Measurements from ENCODE around the gene LRRTM4. TPM values are rescaled to one million over a fixed set of nuclear protein-coding genes. Genes with fewer than 3 reads are reported as not detected.
"Not testable (repeated sequence)": the region's sequence is repeated elsewhere in the genome, so short reads cannot be mapped to it uniquely, and the experiment has no call there.

Gene LRRTM4
- total RNA-seq, 1 donor from 2014 or later: 0.41 TPM

DNA sequence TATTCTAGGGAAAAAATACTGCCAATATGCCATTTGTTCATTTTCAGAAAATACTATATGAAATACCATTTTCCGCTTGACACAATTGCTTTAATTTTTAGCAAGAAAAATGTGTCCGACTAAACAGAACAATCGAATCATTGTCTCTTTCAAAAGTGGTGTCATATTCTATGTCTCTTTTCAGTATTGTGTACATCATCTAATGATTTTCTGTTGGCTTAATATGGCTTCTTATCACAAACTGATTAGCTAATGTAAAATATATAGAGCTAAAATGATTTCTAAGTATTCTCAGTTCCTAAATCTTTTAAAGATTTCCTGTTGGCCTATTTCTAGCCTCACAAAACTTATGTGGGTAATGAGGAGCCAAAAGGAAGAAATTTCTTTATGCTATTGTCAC is 436.6 kb downstream of the LRRTM4 start:
- H3K27me3 ChIP-seq: no peaks in the 10 kb centered on the region
- H3K4me1 ChIP-seq: no peaks in the 10 kb centered on the region
- H3K36me3 ChIP-seq: no peaks in the 10 kb centered on the region
- intact Hi-C loops (cut with DNase I): no loop called here
- no peak overlapping the region for H3K27ac ChIP-seq
- DNase-seq (no peak), ATAC-seq (no peak)
- TF ChIP-seq, protein P1, sequence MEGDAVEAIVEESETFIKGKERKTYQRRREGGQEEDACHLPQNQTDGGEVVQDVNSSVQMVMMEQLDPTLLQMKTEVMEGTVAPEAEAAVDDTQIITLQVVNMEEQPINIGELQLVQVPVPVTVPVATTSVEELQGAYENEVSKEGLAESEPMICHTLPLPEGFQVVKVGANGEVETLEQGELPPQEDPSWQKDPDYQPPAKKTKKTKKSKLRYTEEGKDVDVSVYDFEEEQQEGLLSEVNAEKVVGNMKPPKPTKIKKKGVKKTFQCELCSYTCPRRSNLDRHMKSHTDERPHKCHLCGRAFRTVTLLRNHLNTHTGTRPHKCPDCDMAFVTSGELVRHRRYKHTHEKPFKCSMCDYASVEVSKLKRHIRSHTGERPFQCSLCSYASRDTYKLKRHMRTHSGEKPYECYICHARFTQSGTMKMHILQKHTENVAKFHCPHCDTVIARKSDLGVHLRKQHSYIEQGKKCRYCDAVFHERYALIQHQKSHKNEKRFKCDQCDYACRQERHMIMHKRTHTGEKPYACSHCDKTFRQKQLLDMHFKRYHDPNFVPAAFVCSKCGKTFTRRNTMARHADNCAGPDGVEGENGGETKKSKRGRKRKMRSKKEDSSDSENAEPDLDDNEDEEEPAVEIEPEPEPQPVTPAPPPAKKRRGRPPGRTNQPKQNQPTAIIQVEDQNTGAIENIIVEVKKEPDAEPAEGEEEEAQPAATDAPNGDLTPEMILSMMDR (IDR thresholded peaks at IDR 0.05): no peak
- no peaks in the 10 kb centered on the region for H3K9me3 ChIP-seq
- H3K4me3 ChIP-seq: no peak overlapping the region

DNA sequence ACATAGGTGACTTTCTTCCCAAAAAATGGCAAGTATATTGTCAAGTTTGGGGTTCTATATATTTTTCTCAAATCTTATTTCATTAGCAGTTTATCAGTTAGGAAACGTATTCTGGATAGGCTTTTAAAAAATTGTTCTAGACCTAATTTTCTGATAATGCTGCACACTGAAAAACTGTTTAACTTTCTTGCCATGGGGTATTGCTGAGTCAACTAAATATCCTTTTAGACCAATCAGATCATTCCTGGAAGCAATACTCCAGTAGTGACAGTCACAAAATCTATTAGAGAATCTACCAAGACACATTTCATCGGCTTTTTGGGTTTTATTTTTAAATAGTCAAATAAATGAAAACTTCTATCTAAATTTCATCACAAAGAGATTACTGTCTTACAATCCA is 440.6 kb downstream of the LRRTM4 start:
- Histone ChIP-seq H3K9me3 (no peaks in the 10 kb centered on the region), H3K4me1 (no peaks in the 10 kb centered on the region), H3K4me3 (no peak overlapping the region), H3K36me3 (no peaks in the 10 kb centered on the region), H3K27ac (no peak overlapping the region), H3K27me3 (no peaks in the 10 kb centered on the region)
- DNase-seq (no peak), ATAC-seq (no peak)
- intact Hi-C loops (cut with DNase I): no loop called here
- TF ChIP-seq, protein P1 (IDR thresholded peaks at IDR 0.05): no peak

DNA sequence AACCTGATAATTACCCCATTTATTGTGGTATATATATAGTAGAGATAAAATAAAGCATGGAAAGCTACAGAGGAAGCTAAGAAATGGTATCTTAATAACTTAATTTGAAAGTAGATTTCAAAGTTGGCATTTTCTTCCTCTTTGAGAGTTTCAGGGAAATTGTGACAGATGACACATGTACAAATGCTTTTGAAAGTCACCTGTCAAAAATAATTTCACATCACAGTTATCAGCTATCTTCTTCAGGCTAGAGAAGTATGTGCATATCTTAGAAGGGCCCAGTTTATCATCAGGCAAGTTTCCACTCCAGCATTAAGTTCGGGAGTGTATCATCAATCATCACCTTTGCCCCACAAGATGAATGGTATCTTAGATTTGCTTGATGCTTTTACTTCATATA is 457.9 kb downstream of the LRRTM4 start:
- Histone ChIP-seq H3K27me3 (no peaks in the 10 kb centered on the region), H3K4me1 (no peaks in the 10 kb centered on the region), H3K27ac (no peak overlapping the region), H3K36me3 (no peaks in the 10 kb centered on the region), H3K4me3 (no peak overlapping the region), H3K9me3 (no peaks in the 10 kb centered on the region)
- intact Hi-C loops (cut with DNase I): no loop called here
- TF ChIP-seq, protein P1 (IDR thresholded peaks at IDR 0.05): no peak
- DNase-seq (no peak), ATAC-seq (no peak)

DNA sequence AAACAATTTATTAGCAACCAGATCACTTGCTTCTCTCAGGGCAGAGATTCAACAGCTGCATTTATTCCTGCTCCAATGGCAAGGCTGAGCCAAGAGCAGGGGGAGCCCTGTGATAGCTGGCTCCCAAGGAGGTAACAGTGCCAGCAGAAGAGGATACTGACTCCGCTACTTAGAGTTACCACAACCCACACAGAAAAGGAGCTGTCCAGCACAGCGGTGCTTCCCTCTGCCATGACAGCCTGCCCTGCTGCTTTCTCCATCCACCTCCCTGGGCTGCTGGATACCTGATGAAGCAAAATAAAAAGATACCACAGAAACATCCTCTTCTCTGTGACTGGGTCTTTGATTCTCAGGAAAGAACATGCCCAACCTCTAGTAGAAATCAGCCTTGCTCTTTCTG is 467.2 kb downstream of the LRRTM4 start:
- no peak for DNase-seq
- no peak for ATAC-seq
- Histone ChIP-seq H3K27me3 (no peaks in the 10 kb centered on the region), H3K9me3 (no peaks in the 10 kb centered on the region), H3K4me3 (no peak overlapping the region), H3K27ac (no peak overlapping the region), H3K4me1 (no peaks in the 10 kb centered on the region), H3K36me3 (no peaks in the 10 kb centered on the region)
- TF ChIP-seq, protein P1 (IDR thresholded peaks at IDR 0.05): no peak
- intact Hi-C loops (cut with DNase I): no loop called here

DNA sequence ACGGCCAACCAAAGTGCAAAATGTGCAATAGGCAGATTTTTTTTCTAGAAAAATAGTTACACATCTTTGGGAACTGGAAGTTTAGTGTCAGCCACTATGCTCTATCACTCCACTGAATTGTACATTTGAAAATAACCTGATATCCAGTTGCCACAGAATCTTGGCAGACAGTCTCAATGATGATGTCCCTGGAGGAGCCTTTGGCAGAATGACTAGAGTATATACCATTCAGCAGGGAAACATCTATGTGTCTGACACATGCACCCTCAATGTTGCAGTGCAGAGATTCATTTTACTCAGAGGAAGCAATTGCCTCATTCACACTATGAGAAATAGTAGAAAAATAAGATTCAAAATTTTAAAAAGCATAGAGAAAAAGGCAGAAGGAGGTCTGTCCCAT is 475.8 kb downstream of the LRRTM4 start:
- Histone ChIP-seq H3K36me3 (no peaks in the 10 kb centered on the region), H3K4me1 (no peaks in the 10 kb centered on the region), H3K4me3 (no peak overlapping the region), H3K27ac (no peak overlapping the region), H3K27me3 (no peaks in the 10 kb centered on the region), H3K9me3 (no peaks in the 10 kb centered on the region)
- intact Hi-C loops (cut with DNase I): no loop called here
- ATAC-seq (no peak), DNase-seq (no peak)
- TF ChIP-seq, protein P1 (IDR thresholded peaks at IDR 0.05): no peak

DNA sequence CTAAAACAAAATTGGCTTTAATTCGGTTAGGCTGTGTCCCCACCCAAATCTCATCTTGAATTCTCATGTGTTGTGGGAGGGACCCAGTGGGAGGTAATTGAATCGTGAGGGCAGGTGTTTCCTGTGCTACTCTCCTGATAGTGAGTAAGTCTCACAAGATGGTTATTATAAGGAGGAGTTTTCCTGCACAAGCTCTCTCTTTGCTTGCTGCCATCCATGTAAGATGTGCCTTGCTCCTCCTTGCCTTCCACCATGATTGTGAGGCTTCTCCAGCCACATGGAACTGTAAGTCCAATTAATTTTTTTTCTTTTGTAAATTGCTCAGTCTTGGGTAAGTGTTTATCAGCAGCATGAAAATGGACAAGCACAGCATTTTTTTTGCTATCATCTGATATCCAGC is 476.7 kb downstream of the LRRTM4 start:
- ATAC-seq; H3K36me3 ChIP-seq; H3K4me3 ChIP-seq; H3K27ac ChIP-seq; DNase-seq; H3K4me1 ChIP-seq; H3K27me3 ChIP-seq; intact Hi-C loops (cut with DNase I); H3K9me3 ChIP-seq: not testable (repeated sequence)

Measured in upper lobe of right lung (tissue), 1 donor.